Mesothelial cell of epicardium (in vitro differentiated cells): ENCODE results near the gene CASP10. TPM values are rescaled to one million over a fixed set of nuclear protein-coding genes. Genes with fewer than 3 reads are reported as not detected.
"Not testable (repeated sequence)": the region's sequence is repeated elsewhere in the genome, so short reads cannot be mapped to it uniquely, and the experiment has no call there.

Experiments used
- DNase-seq, 2 experiments: peaks; one replicate each; pipeline ENCODE4 v3.0.0; 2021; ENCODE audit warnings: low spot score in 2 of 2; ENCODE audit not compliant: unreplicated experiment in 2 of 2
- H3K27ac Mint-ChIP-seq: 2 replicates; pipeline ENCODE4 v1.8.0; 2021; ENCODE audit warnings: mixed read lengths
- H3K27me3 Mint-ChIP-seq: 2 replicates; pipeline ENCODE4 v1.8.0; 2021; ENCODE audit warnings: low read depth, mixed read lengths
- H3K36me3 Mint-ChIP-seq: 2 replicates; pipeline ENCODE4 v1.8.0; 2021; ENCODE audit warnings: mixed read lengths
- H3K4me1 Mint-ChIP-seq: 2 replicates; pipeline ENCODE4 v1.8.0; 2021; ENCODE audit warnings: mixed read lengths
- H3K4me3 Mint-ChIP-seq: 2 replicates; pipeline ENCODE4 v1.8.0; 2021; ENCODE audit warnings: mild to moderate bottlenecking, moderate library complexity, mixed read lengths
- H3K9me3 Mint-ChIP-seq: 2 replicates; pipeline ENCODE4 v1.8.0; 2021; ENCODE audit warnings: mixed read lengths
- CTCF ChIP-seq: fragments of 200-600 bp; sonication (generic); IDR thresholded peaks from one replicate; pipeline ENCODE4 v1.5.0; 2021; ENCODE audit warnings: antibody characterized with exemption; ENCODE audit not compliant: unreplicated experiment
- total RNA-seq: library from RNA; stranded (reverse); gene quantifications from 3 replicates; pipeline ENCODE4 v1.2.1, GENCODE V29; 2021

The CASP10 gene
- total RNA-seq, 1 donor from 2014 or later: 3.1 TPM

DNA sequence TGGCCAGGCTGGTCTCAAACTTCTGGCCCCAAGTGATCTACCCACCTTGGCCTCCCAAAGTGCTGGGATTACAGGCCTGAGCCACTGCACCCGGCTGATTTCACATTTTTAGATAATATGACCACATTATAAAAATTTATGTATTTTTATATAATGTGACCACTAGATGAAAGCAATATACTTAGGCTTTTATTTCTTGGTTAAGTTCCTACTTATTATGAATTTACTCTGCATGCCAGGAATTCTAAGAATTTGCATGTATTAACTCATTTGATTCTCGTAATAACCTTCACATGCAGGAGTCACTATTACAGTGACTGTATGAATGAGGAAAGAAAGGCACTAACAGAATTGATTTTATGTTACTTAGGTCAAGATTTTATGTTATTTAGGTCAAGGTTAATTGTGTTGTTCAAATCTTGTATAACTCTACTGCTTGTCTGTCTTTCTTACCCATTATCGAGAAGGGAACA is 51.8 kb downstream of the CASP10 start:
- no peak for TF ChIP-seq CTCF
- H3K9me3 Mint-ChIP-seq: peaks cover 3% of the 10 kb centered on the region
- H3K4me3 Mint-ChIP-seq: no peak overlapping the region
- peaks cover 18% of the 10 kb centered on the region for H3K4me1 Mint-ChIP-seq
- no peak overlapping the region for H3K27ac Mint-ChIP-seq
- no peak for DNase-seq
- H3K27me3 Mint-ChIP-seq: peaks cover 5% of the 10 kb centered on the region
- no peaks in the 10 kb centered on the region for H3K36me3 Mint-ChIP-seq

DNA sequence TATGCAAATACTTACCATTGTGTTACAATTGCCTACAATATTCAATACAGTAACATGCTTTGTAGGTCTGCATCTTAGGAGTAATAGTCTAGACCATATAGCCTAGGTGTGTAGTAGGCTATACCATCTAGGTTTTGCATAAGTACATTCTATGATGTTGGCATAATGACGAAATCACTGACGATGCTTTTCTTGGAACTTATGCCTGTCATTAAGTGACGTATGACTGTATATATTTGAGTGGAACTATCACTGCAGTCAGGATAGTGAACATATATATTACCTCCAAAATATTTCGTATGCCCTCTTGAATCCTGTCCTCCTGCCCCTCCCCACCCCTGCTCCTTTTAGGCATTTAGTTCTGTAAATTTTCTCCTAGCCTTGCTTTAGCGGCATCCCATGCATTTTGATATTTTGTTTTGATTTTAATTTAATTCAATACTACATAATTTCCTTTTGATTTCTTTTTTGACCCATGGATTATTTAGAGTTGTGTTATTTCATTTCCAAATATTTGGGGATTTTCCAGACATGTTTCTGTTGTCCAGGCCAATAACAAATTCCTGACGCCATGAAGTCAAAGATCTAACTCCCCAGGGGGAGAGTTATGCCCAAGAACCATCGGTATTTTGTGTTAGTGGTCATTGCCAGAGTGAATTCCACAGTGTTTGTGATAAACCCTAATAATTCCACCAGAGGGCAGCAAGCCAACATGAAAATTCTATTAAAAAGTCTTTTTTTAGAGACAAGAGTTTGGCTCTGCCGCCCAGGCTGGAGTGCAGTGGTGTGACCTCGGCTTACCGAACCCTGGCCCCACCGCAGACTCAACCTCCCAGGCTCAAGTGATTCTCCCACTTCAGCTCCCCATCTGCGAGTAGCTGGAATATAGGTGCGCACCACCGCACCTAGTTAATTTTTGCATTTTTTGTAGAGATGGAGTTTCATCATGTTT is 53.2 kb downstream of the CASP10 start:
- Mint-ChIP-seq H3K36me3 (peaks cover 2% of the 10 kb centered on the region), H3K4me3 (peak overlapping the region; percentile 39), H3K27ac (peak overlapping the region; percentile 33), H3K4me1 (peaks cover 18% of the 10 kb centered on the region), H3K9me3 (peaks cover 9% of the 10 kb centered on the region), H3K27me3 (no peaks in the 10 kb centered on the region)
- TF ChIP-seq CTCF: peak; percentile 86
- DNase-seq: no peak

- no peak overlapping the region for H3K4me3 Mint-ChIP-seq
- H3K36me3 Mint-ChIP-seq: peaks cover 7% of the 10 kb centered on the region
- peaks cover 22% of the 10 kb centered on the region for H3K9me3 Mint-ChIP-seq
- no peak for TF ChIP-seq CTCF
- H3K27ac Mint-ChIP-seq: no peak overlapping the region
- H3K27me3 Mint-ChIP-seq: no peaks in the 10 kb centered on the region
- no peak for DNase-seq
- peaks cover 8% of the 10 kb centered on the region for H3K4me1 Mint-ChIP-seq
These were observed 54.7 kb downstream of the CASP10 start for GRCh38 chr2:201237486-201238123.

DNA sequence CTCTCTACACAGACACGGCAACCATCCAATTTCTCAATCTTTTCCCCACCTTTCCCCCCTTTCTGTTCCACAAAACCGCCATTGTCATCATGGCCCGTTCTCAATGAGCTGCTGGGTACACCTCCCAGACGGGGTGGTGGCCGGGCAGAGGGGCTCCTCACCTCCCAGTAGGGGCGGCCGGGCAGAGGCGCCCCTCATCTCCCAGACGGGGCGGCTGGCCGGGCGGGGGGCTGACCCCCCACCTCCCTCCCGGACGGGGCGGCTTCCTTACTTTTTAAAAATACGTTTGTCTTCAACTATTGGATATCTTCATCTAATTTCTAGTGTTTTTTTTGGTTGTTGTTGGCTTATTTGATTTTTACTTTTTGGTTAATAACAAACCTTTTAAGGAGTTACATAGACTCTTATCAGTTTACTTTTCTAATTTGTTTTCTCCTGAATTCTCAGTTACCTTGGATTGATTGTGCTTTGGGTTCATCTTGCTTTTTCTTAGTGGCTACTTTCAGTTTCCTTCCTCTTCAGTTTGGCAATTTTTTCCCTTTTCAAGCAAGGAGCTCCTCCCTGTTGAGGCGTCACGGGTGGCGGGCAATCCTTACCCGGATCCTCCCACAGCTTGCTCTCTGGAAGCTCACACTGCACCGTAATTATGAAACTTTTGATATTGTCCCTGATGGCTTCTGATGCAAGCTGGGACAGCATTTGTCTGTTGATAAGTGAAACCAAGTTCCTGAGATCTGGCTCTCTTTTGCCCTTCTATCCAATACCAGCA is 56.4 kb downstream of the CASP10 start:
- not testable (repeated sequence) for H3K27ac Mint-ChIP-seq, H3K36me3 Mint-ChIP-seq, H3K4me3 Mint-ChIP-seq, H3K4me1 Mint-ChIP-seq, H3K27me3 Mint-ChIP-seq, DNase-seq
- peaks cover 22% of the 10 kb centered on the region for H3K9me3 Mint-ChIP-seq

GRCh38 chr2:201242571-201243277 is 59.8 kb downstream of the CASP10 start:
- no peaks in the 10 kb centered on the region for H3K4me1 Mint-ChIP-seq
- no peaks in the 10 kb centered on the region for H3K27me3 Mint-ChIP-seq
- TF ChIP-seq CTCF: no peak
- H3K4me3 Mint-ChIP-seq: no peak overlapping the region
- H3K36me3 Mint-ChIP-seq: peaks cover 7% of the 10 kb centered on the region
- no peak for DNase-seq
- peaks cover 22% of the 10 kb centered on the region for H3K9me3 Mint-ChIP-seq
- H3K27ac Mint-ChIP-seq: no peak overlapping the region
